Keratinocyte (primary cell): Measurements from ENCODE around the gene SLC12A5.

Experiments used
- EZH2 ChIP-seq: IDR thresholded peaks from one replicate; pipeline ENCODE4 v1.6.1; 2012; ENCODE audit warnings: inconsistent platforms, mild to moderate bottlenecking, low read length, moderate library complexity
- TF ChIP-seq, protein P1 (sequence below), 3 experiments: IDR thresholded peaks in 1 of 3; conservative IDR thresholded peaks in 1 of 3; optimal IDR thresholded peaks in 1 of 3; 2 replicates in 2 of 3; 3 replicates in 1 of 3; pipeline versions ENCODE3 to v1.5.1; 2011; ENCODE audit warnings: low read length in 3 of 3, mild to moderate bottlenecking in 3 of 3, moderate library complexity in 2 of 3, control low read depth in 1 of 3, inconsistent platforms in 1 of 3; ENCODE audit not compliant: insufficient read depth in 2 of 3; ENCODE audit errors: extremely low read depth in 1 of 3

GRCh38 chr20:45994761-45995493, 34.1 kb upstream of the SLC12A5 start:
- TF ChIP-seq, protein P1, sequence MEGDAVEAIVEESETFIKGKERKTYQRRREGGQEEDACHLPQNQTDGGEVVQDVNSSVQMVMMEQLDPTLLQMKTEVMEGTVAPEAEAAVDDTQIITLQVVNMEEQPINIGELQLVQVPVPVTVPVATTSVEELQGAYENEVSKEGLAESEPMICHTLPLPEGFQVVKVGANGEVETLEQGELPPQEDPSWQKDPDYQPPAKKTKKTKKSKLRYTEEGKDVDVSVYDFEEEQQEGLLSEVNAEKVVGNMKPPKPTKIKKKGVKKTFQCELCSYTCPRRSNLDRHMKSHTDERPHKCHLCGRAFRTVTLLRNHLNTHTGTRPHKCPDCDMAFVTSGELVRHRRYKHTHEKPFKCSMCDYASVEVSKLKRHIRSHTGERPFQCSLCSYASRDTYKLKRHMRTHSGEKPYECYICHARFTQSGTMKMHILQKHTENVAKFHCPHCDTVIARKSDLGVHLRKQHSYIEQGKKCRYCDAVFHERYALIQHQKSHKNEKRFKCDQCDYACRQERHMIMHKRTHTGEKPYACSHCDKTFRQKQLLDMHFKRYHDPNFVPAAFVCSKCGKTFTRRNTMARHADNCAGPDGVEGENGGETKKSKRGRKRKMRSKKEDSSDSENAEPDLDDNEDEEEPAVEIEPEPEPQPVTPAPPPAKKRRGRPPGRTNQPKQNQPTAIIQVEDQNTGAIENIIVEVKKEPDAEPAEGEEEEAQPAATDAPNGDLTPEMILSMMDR (optimal IDR thresholded peaks at IDR 0.05 in 1 of 3, IDR thresholded peaks at IDR 0.05 in 1 of 3, conservative IDR thresholded peaks at IDR 0.05 in 1 of 3; ENCODE audit: extremely low read depth in 1 of 3, insufficient read depth in 2 of 3, low read length in 3 of 3) = no peak
- TF ChIP-seq EZH2 = no peak
